ENCODE results near the gene NFATC2. TPM values are rescaled to one million over a fixed set of nuclear protein-coding genes. Genes with fewer than 3 reads are reported as not detected.

Gene NFATC2
- total RNA-seq, 2 experiments from 2014 or later = 15.7 to 17.4 TPM

- Mint-ChIP-seq H3K27me3 (ENCODE audit: low read depth) (no peaks in the 10 kb centered on the region), H3K9me3 (no peaks in the 10 kb centered on the region), H3K4me3 (no peak overlapping the region), H3K36me3 (ENCODE audit: low read depth) (peaks cover 29% of the 10 kb centered on the region), H3K27ac (no peak overlapping the region), H3K4me1 (ENCODE audit: low read depth) (peaks cover 14% of the 10 kb centered on the region)
- CTCF ChIA-PET = no interaction called here
- no peak for DNase-seq
- intact Hi-C loops (cut with micrococcal nuclease) = no loop called here
These were observed 147.8 kb downstream of the NFATC2 start for GRCh38 chr20:51394706-51395105.

- no peak overlapping the region for H3K4me3 Mint-ChIP-seq
- DNase-seq = no peak
- intact Hi-C loops (cut with micrococcal nuclease) = no loop called here
- H3K9me3 Mint-ChIP-seq = no peaks in the 10 kb centered on the region
- H3K27me3 Mint-ChIP-seq (ENCODE audit: low read depth) = no peaks in the 10 kb centered on the region
- CTCF ChIA-PET = no interaction called here
- H3K4me1 Mint-ChIP-seq (ENCODE audit: low read depth) = peaks cover 14% of the 10 kb centered on the region
- peaks cover 29% of the 10 kb centered on the region for H3K36me3 Mint-ChIP-seq (ENCODE audit: low read depth)
- H3K27ac Mint-ChIP-seq = no peak overlapping the region
These were observed 148.9 kb downstream of the NFATC2 start for GRCh38 chr20:51393571-51393970.

- no peak overlapping the region for H3K4me3 Mint-ChIP-seq
- no peak for DNase-seq
- intact Hi-C loops (cut with micrococcal nuclease) = no loop called here
- H3K27me3 Mint-ChIP-seq (ENCODE audit: low read depth) = no peaks in the 10 kb centered on the region
- H3K4me1 Mint-ChIP-seq (ENCODE audit: low read depth) = peaks cover 22% of the 10 kb centered on the region
- CTCF ChIA-PET = no interaction called here
- no peak overlapping the region for H3K27ac Mint-ChIP-seq
- H3K36me3 Mint-ChIP-seq (ENCODE audit: low read depth) = peaks cover 32% of the 10 kb centered on the region
- H3K9me3 Mint-ChIP-seq = no peaks in the 10 kb centered on the region
These were observed 149.8 kb downstream of the NFATC2 start for GRCh38 chr20:51392614-51393186.

- CTCF ChIA-PET = no interaction called here
- Mint-ChIP-seq H3K36me3 (ENCODE audit: low read depth) (peaks cover 34% of the 10 kb centered on the region), H3K27ac (no peak overlapping the region), H3K9me3 (no peaks in the 10 kb centered on the region), H3K4me1 (ENCODE audit: low read depth) (peaks cover 30% of the 10 kb centered on the region), H3K27me3 (ENCODE audit: low read depth) (no peaks in the 10 kb centered on the region), H3K4me3 (no peak overlapping the region)
- intact Hi-C loops (cut with micrococcal nuclease) = no loop called here
- no peak for DNase-seq
These were observed 150.6 kb downstream of the NFATC2 start for GRCh38 chr20:51391926-51392325.

- H3K27me3 Mint-ChIP-seq (ENCODE audit: low read depth) = no peaks in the 10 kb centered on the region
- CTCF ChIA-PET = interaction anchor here (0.9 to 1.2 kb wide), 3 partner anchors 153 to 207 kb away, joined by 3 to 7 read pairs (median 4); partner anchors contain the start of gene NFATC2
- H3K4me3 Mint-ChIP-seq = no peak overlapping the region
- H3K9me3 Mint-ChIP-seq = no peaks in the 10 kb centered on the region
- H3K27ac Mint-ChIP-seq = no peak overlapping the region
- H3K36me3 Mint-ChIP-seq (ENCODE audit: low read depth) = peaks cover 35% of the 10 kb centered on the region
- DNase-seq = no peak
- intact Hi-C loops (cut with micrococcal nuclease) = loop anchor here (5.0 kb wide), 1 partner anchor 33 kb away; no protein-coding TSS in a partner anchor
- peaks cover 48% of the 10 kb centered on the region for H3K4me1 Mint-ChIP-seq (ENCODE audit: low read depth)
These were observed 152.8 kb downstream of the NFATC2 start for GRCh38 chr20:51389543-51390264.

- peak overlapping the region; percentile 1 for H3K27ac Mint-ChIP-seq
- peaks cover 31% of the 10 kb centered on the region for H3K36me3 Mint-ChIP-seq (ENCODE audit: low read depth)
- H3K9me3 Mint-ChIP-seq = no peaks in the 10 kb centered on the region
- H3K4me1 Mint-ChIP-seq (ENCODE audit: low read depth) = peaks cover 48% of the 10 kb centered on the region
- no peaks in the 10 kb centered on the region for H3K27me3 Mint-ChIP-seq (ENCODE audit: low read depth)
- CTCF ChIA-PET = no interaction called here
- DNase-seq = no peak
- intact Hi-C loops (cut with micrococcal nuclease) = loop anchor here (1.0 to 5.0 kb wide), 2 partner anchors 11 to 33 kb away; no protein-coding TSS in a partner anchor
- no peak overlapping the region for H3K4me3 Mint-ChIP-seq
These were observed 153.6 kb downstream of the NFATC2 start for GRCh38 chr20:51388756-51389542.

- H3K4me1 Mint-ChIP-seq (ENCODE audit: low read depth) = peaks cover 48% of the 10 kb centered on the region
- peaks cover 31% of the 10 kb centered on the region for H3K36me3 Mint-ChIP-seq (ENCODE audit: low read depth)
- no peak overlapping the region for H3K27ac Mint-ChIP-seq
- intact Hi-C loops (cut with micrococcal nuclease) = loop anchor here (1.0 to 5.0 kb wide), 2 partner anchors 12 to 34 kb away; no protein-coding TSS in a partner anchor
- CTCF ChIA-PET = no interaction called here
- no peak overlapping the region for H3K4me3 Mint-ChIP-seq
- no peaks in the 10 kb centered on the region for H3K27me3 Mint-ChIP-seq (ENCODE audit: low read depth)
- H3K9me3 Mint-ChIP-seq = no peaks in the 10 kb centered on the region
- no peak for DNase-seq
These were observed 154.3 kb downstream of the NFATC2 start for GRCh38 chr20:51388227-51388626.

- H3K9me3 Mint-ChIP-seq = no peaks in the 10 kb centered on the region
- no peaks in the 10 kb centered on the region for H3K27me3 Mint-ChIP-seq (ENCODE audit: low read depth)
- DNase-seq = no peak
- H3K4me3 Mint-ChIP-seq = no peak overlapping the region
- H3K36me3 Mint-ChIP-seq (ENCODE audit: low read depth) = peaks cover 29% of the 10 kb centered on the region
- CTCF ChIA-PET = interaction anchor here (0.6 to 3.5 kb wide), 6 partner anchors 11 to 208 kb away, joined by 3 to 20 read pairs (median 4); partner anchors contain the start of gene NFATC2
- H3K27ac Mint-ChIP-seq = no peak overlapping the region
- peaks cover 48% of the 10 kb centered on the region for H3K4me1 Mint-ChIP-seq (ENCODE audit: low read depth)
- intact Hi-C loops (cut with micrococcal nuclease) = loop anchor here (5.0 kb wide), 1 partner anchor 35 kb away; no protein-coding TSS in a partner anchor
These were observed 155.2 kb downstream of the NFATC2 start for GRCh38 chr20:51387125-51387875.

- no peak overlapping the region for H3K4me3 Mint-ChIP-seq
These were observed 155.9 kb downstream of the NFATC2 start for GRCh38 chr20:51386586-51386985.

GRCh38 chr20:51385646-51386530 is 156.6 kb downstream of the NFATC2 start:
- CTCF ChIA-PET = interaction anchor here (0.6 to 3.5 kb wide), 19 partner anchors 13 to 236 kb away, joined by 3 to 20 read pairs (median 4); partner anchors contain the start of gene NFATC2
- H3K27me3 Mint-ChIP-seq (ENCODE audit: low read depth) = no peaks in the 10 kb centered on the region
- H3K4me1 Mint-ChIP-seq (ENCODE audit: low read depth) = peaks cover 48% of the 10 kb centered on the region
- H3K27ac Mint-ChIP-seq = no peak overlapping the region
- H3K9me3 Mint-ChIP-seq = no peaks in the 10 kb centered on the region
- peak; percentile 61 for DNase-seq
- no peak overlapping the region for H3K4me3 Mint-ChIP-seq
- intact Hi-C loops (cut with micrococcal nuclease) = loop anchor here (1.0 to 5.0 kb wide), 5 partner anchors 36 to 209 kb away; no protein-coding TSS in a partner anchor
- peaks cover 22% of the 10 kb centered on the region for H3K36me3 Mint-ChIP-seq (ENCODE audit: low read depth)

More at GRCh38 chr20:51386586-51386985, 155.9 kb downstream of the NFATC2 start:
- CTCF ChIA-PET = interaction anchor here (0.6 to 3.5 kb wide), 17 partner anchors 12 to 236 kb away, joined by 3 to 20 read pairs (median 4); partner anchors contain the start of gene NFATC2
- peak; percentile 76 for DNase-seq
- intact Hi-C loops (cut with micrococcal nuclease) = loop anchor here (1.0 to 5.0 kb wide), 5 partner anchors 36 to 209 kb away; no protein-coding TSS in a partner anchor
- Mint-ChIP-seq H3K4me1 (ENCODE audit: low read depth) (peaks cover 48% of the 10 kb centered on the region), H3K27ac (no peak overlapping the region), H3K27me3 (ENCODE audit: low read depth) (no peaks in the 10 kb centered on the region), H3K9me3 (no peaks in the 10 kb centered on the region), H3K36me3 (ENCODE audit: low read depth) (peaks cover 25% of the 10 kb centered on the region)

GRCh38 chr20:51384875-51385274 is 157.6 kb downstream of the NFATC2 start:
- Mint-ChIP-seq H3K27me3 (ENCODE audit: low read depth) (no peaks in the 10 kb centered on the region), H3K4me3 (no peak overlapping the region), H3K9me3 (no peaks in the 10 kb centered on the region), H3K27ac (no peak overlapping the region), H3K4me1 (ENCODE audit: low read depth) (peaks cover 48% of the 10 kb centered on the region), H3K36me3 (ENCODE audit: low read depth) (peaks cover 16% of the 10 kb centered on the region)
- intact Hi-C loops (cut with micrococcal nuclease) = loop anchor here (5.0 kb wide), 1 partner anchor 37 kb away; no protein-coding TSS in a partner anchor
- DNase-seq = no peak
- CTCF ChIA-PET = interaction anchor here (1.4 to 3.5 kb wide), 2 partner anchors 158 to 236 kb away, joined by 3 to 11 read pairs; partner anchors contain the start of gene NFATC2
